GM19467 (cell line): ENCODE results near the gene SCARF1.

Source experiments
- ATAC-seq: cut with Tn5 transposase; IDR thresholded peaks from one replicate; pipeline ENCODE4 v1.9.1; 2021; ENCODE audit warnings: mild to moderate bottlenecking, moderate library complexity; ENCODE audit not compliant: unreplicated experiment

The SCARF1 gene

DNA sequence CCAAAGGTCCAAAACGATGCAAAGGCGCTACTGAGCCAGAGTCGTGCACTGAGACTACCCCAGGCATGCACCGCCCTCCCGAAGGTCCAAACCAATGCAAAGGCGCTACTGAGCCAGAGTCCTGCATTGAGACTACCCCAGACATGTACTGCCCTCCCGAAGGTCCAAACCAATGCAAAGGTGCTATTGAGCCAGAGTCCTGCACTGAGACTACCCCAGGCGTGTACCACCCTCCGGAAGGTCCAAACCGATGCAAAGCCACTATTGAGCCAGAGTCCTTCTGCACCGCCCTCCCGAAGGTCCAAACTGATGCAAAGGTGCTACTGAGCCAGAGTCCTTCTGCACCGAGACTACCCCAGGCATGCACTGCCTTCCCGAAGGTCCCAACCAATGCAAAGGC is 44.0 kb downstream of the SCARF1 start:
- no peak for ATAC-seq

- no peak for ATAC-seq
These were observed 47.0 kb downstream of the SCARF1 start for GRCh38 chr17:1598399-1599095.

GRCh38 chr17:1597861-1598342 is 47.6 kb downstream of the SCARF1 start:
- no peak for ATAC-seq

- ATAC-seq = no peak
These were observed 52.0 kb downstream of the SCARF1 start for GRCh38 chr17:1593630-1593931.

DNA sequence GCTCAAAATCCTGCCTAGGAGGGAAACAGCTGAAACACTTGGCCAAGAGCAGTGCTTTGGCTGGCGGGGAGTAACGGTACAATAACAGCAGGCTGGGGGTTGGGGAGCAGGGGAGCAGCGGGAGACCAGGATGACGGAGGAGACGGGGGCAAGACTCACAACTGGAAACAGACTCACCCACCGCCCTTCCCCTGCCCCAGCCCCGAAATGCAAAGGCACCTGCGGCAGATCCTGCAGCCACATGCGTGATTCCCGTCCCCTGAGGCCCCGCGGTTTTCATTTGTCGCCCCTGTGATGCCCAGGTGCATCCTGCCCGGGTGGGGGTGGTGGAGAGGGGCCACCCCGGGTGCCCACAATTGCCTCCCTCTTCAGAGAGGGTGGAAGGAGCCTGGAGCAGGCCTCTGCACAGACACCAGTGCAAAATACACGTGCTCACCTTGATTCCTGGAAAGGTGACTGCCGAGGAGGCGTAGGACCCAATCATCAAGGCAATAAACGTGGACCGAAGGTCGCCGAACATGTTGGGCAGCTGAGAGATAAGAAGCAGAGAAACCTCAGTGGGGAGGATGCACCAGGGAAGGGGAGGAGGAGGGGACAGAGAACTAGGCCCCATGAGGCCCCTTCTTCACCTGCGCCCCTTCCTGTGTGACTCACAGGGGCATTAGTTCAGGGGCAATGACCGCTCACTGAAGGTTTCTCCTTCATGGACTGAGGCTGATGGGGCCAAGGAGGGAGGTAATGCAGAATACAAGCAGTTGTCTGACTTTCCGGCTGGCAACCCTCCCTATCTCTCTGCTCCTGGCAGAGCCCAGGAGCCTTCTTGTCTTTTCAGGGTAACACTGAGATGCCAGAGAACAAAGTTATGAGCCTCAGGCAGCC is 52.5 kb downstream of the SCARF1 start:
- peak; percentile 64 for ATAC-seq

GRCh38 chr17:1591474-1592090 is 54.0 kb downstream of the SCARF1 start:
- no peak for ATAC-seq

- no peak for ATAC-seq
These were observed 54.6 kb downstream of the SCARF1 start for GRCh38 chr17:1590747-1591473.

DNA sequence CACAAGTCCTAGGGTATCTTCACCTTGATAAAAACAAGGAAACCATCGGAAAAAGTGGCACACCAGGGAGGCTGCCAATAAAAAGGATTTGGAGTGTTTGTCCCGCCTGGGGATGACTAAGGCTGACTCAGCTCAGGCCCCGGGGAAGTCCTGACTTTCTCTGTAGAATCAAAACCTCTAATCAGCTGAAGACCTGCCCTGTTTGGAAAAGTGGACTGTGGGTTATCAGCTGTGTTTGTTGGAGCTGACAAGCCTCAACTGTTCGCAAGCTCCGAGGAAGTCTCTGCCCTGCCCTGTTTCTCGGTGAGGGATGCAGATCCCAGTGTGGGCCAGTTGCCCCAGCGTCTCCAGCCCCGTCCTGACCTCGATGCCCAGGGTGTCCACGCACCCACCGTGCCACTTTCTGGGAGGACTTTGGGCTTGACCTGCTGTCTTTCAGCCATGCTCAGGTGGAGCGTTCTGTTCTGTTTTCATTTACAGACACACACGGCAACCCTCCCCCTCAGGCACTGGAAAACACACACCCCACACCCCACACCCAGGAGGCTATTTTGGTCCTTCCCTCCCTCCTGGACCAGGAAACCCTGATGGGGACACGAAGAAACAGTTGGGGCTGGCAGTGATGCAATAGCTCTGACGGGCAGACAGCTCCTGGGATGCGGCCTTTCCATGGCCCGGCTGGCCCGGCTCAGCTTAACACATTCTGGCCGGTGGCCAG is 55.3 kb downstream of the SCARF1 start:
- no peak for ATAC-seq

DNA sequence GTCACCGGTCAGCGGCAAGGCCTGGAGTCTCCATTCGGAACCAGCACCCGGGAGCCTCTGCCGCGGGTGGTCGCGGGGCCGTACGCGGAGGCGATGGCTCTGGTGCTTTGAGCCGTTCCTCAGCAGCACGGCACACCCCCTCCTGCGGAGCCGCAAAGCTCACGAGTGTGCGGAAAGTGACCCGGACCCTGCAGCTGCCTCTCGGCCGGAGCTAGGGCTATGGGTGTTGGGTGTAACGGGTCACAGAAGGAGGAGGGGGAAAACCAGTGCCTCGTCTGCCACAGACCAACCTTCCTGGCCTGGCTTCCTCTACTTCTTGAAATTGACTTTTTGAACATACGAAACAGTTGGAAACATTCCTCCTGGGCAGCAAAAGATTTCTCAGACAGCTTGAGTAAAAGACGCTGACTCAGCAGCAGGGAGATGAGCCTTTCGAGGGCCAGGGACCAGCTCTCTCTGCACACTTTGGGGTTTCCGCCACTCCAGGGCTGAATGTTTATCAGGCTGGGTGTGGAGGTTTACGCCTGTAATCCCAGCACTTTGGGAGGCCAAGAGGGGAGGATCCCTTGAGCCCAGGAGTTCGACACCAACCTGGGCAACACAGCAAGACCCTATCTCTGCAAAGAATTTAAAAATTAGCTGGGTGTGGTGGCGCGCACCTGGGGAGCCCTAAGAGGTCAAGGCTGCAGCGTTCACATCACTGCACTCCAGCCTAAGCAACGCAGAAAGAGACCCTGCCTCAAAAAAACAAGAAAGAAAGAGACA is 56.5 kb downstream of the SCARF1 start:
- ATAC-seq = no peak

- ATAC-seq = no peak
These were observed 61.4 kb downstream of the SCARF1 start for GRCh38 chr17:1584167-1584566.
